ENCODE data around the gene CES2. TPM values are rescaled to one million over a fixed set of nuclear protein-coding genes. Genes with fewer than 3 reads are reported as not detected.

Gene CES2
- total and polyA plus RNA-seq, 7 donors = 21.8 to 163 (median 25.5) TPM

GRCh38 chr16:66961914-66962313 lies 26.6 kb downstream of the CES2 start:
- intact Hi-C loops (cut with DNase I) = no loop called here
- Histone ChIP-seq H3K36me3 (no peaks in the 10 kb centered on the region), H3K4me3 (no peak overlapping the region), H3K4me1 (no peaks in the 10 kb centered on the region), H3K27me3 (no peaks in the 10 kb centered on the region), H3K9me3 (no peaks in the 10 kb centered on the region), H3K27ac (no peak overlapping the region)
- no peak for DNase-seq
- no peak for TF ChIP-seq POLR2AphosphoS5 (IDR thresholded peaks at IDR 0.05)
- no peak for TF ChIP-seq EP300 (IDR thresholded peaks at IDR 0.05)
- no peak for TF ChIP-seq CTCF (IDR thresholded peaks at IDR 0.05)
- no peak for TF ChIP-seq POLR2A (IDR thresholded peaks at IDR 0.05)
- 8 to 24% methylated on average over 5 of the region's 5 CpGs for WGBS, 2 donors

- intact Hi-C loops (cut with DNase I) = no loop called here
- no peak overlapping the region for H3K4me3 ChIP-seq
- no peak for DNase-seq
- TF ChIP-seq CTCF (IDR thresholded peaks at IDR 0.05) (no peak), POLR2A (IDR thresholded peaks at IDR 0.05) (no peak), POLR2AphosphoS5 (IDR thresholded peaks at IDR 0.05) (no peak), EP300 (IDR thresholded peaks at IDR 0.05) (no peak)
- no peaks in the 10 kb centered on the region for H3K4me1 ChIP-seq
- WGBS, 2 donors = 68 to 76% methylated on average over 6 of the region's 6 CpGs
- H3K27ac ChIP-seq = no peak overlapping the region
- no peaks in the 10 kb centered on the region for H3K36me3 ChIP-seq
- H3K9me3 ChIP-seq = no peaks in the 10 kb centered on the region
- no peaks in the 10 kb centered on the region for H3K27me3 ChIP-seq
These were observed 28.7 kb downstream of the CES2 start for GRCh38 chr16:66964049-66964448.

GRCh38 chr16:66968847-66969246 lies 33.5 kb downstream of the CES2 start:
- Histone ChIP-seq H3K9me3 (no peaks in the 10 kb centered on the region), H3K4me3 (no peak overlapping the region), H3K27me3 (no peaks in the 10 kb centered on the region), H3K27ac (no peak overlapping the region), H3K4me1 (no peaks in the 10 kb centered on the region), H3K36me3 (no peaks in the 10 kb centered on the region)
- TF ChIP-seq POLR2A (IDR thresholded peaks at IDR 0.05) = no peak
- no peak for TF ChIP-seq POLR2AphosphoS5 (IDR thresholded peaks at IDR 0.05)
- TF ChIP-seq EP300 (IDR thresholded peaks at IDR 0.05) = no peak
- 90 to 94% methylated on average over 5 of the region's 5 CpGs for WGBS, 2 donors
- intact Hi-C loops (cut with DNase I) = no loop called here
- no peak for DNase-seq

DNA sequence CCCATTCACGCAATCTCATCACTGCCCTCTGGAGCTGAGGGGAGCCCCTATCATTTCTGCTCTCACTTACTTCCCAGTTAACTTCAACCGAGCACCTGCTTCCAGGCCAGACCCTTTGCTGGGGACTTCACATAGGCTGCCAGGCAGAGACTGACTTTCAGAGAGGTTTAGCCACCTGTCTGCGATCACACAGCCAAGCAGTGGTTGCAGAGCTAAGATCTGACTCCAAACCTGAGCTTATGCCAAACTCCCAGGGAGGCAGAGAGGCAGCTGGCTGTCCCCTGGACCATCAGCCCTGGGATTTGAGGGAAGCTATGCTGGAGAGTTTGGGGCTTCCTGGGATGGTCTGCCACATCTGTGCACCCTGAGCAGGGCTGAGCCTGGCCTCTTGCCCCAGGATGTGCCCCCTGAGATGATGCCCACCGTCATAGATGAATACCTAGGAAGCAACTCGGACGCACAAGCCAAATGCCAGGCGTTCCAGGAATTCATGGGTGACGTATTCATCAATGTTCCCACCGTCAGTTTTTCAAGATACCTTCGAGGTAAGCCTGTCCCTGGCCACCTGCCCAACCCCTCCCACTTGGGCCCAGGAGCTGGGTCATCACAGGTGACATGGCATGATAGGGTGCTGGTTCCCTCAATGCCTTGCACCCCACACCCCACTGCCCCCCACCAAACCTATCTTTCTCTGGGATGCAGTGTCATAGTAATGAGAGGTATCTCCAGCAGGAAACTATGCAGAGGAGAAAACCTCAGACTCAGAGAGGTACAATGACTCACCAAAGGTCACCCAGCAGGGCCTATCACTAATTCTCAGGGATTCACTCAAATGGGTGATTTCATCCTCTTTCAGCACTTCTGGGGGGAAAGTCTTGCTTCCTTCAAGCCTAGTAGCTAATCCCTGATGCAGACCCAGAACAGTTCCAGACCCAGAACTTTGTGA lies 35.7 kb downstream of the CES2 start:
- Histone ChIP-seq H3K9me3 (no peaks in the 10 kb centered on the region), H3K4me3 (no peak overlapping the region), H3K27ac (no peak overlapping the region), H3K27me3 (no peaks in the 10 kb centered on the region), H3K4me1 (no peaks in the 10 kb centered on the region), H3K36me3 (no peaks in the 10 kb centered on the region)
- DNase-seq = no peak
- intact Hi-C loops (cut with DNase I) = no loop called here
- TF ChIP-seq POLR2A (IDR thresholded peaks at IDR 0.05) = no peak
- TF ChIP-seq CTCF (IDR thresholded peaks at IDR 0.05) = no peak
- TF ChIP-seq EP300 (IDR thresholded peaks at IDR 0.05) = no peak
- no peak for TF ChIP-seq POLR2AphosphoS5 (IDR thresholded peaks at IDR 0.05)
- 79 to 86% methylated on average over 10 of the region's 10 CpGs for WGBS, 2 donors

- intact Hi-C loops (cut with DNase I) = no loop called here
- H3K4me3 ChIP-seq = no peak overlapping the region
- H3K4me1 ChIP-seq = no peaks in the 10 kb centered on the region
- WGBS, 2 donors = 81 to 89% methylated on average over 9 of the region's 9 CpGs
- peaks cover 0 to 7% (median 0%) of the 10 kb centered on the region in 3 donors for H3K27me3 ChIP-seq
- H3K27ac ChIP-seq = no peak overlapping the region
- no peaks in the 10 kb centered on the region for H3K36me3 ChIP-seq
- no peak for DNase-seq
- TF ChIP-seq POLR2A (IDR thresholded peaks at IDR 0.05) (no peak), POLR2AphosphoS5 (IDR thresholded peaks at IDR 0.05) (no peak), CTCF (IDR thresholded peaks at IDR 0.05) (no peak), EP300 (IDR thresholded peaks at IDR 0.05) (no peak)
- H3K9me3 ChIP-seq = no peaks in the 10 kb centered on the region
These were observed 37.7 kb downstream of the CES2 start for GRCh38 chr16:66972983-66973382.

Measured in sigmoid colon (tissue), 7 donors.